ENCODE results near the gene DHRS4L2. TPM values are rescaled to one million over a fixed set of nuclear protein-coding genes. Genes with fewer than 3 reads are reported as not detected.

The DHRS4L2 gene
- total RNA-seq, 1 donor, result 11.7 TPM

Other genes with a start within 250 kb of the DHRS4L2 start
- gene DHRS4, start 35.2 kb upstream of the DHRS4L2 start, total RNA-seq, result 38.3 and 39.7 TPM in 2 replicates
- not detected in 2 replicates for gene CARMIL3, start 63.1 kb downstream of the DHRS4L2 start, total RNA-seq
- not detected in 2 replicates for gene CPNE6, start 82.6 kb downstream of the DHRS4L2 start, total RNA-seq
- gene PCK2, start 105.4 kb downstream of the DHRS4L2 start, total RNA-seq, result 13.0 and 33.2 TPM in 2 replicates
- gene DCAF11, start 125.8 kb downstream of the DHRS4L2 start, total RNA-seq, result 45.1 and 47.9 TPM in 2 replicates
- gene NRL, start 126.0 kb downstream of the DHRS4L2 start, total RNA-seq, result 0.86 and 1.3 TPM in 2 replicates
- gene FITM1, start 141.7 kb downstream of the DHRS4L2 start, total RNA-seq, result not detected in 2 replicates
- gene PSME1, start 147.3 kb downstream of the DHRS4L2 start, total RNA-seq, result 95.7 and 147 TPM in 2 replicates
- 9.9 and 17.4 TPM in 2 replicates for gene EMC9, start 152.7 kb downstream of the DHRS4L2 start, total RNA-seq
- 141 and 151 TPM in 2 replicates for gene PSME2, start 157.7 kb downstream of the DHRS4L2 start, total RNA-seq
- gene RNF31, start 158.6 kb downstream of the DHRS4L2 start, total RNA-seq, result 37.4 and 38.0 TPM in 2 replicates
- gene IRF9, start 172.3 kb downstream of the DHRS4L2 start, total RNA-seq, result 67.6 and 96.7 TPM in 2 replicates
- gene REC8, start 183.2 kb downstream of the DHRS4L2 start, total RNA-seq, result 4.2 and 4.7 TPM in 2 replicates
- 39.6 and 41.9 TPM in 2 replicates for gene IPO4, start 199.9 kb downstream of the DHRS4L2 start, total RNA-seq
- gene TM9SF1, start 206.5 kb downstream of the DHRS4L2 start, total RNA-seq, result 64.4 and 96.3 TPM in 2 replicates
- under 0.01 and 0.32 TPM in 2 replicates for gene TSSK4, start 216.8 kb downstream of the DHRS4L2 start, total RNA-seq
- 13.8 and 15.8 TPM in 2 replicates for gene CHMP4A, start 224.6 kb downstream of the DHRS4L2 start, total RNA-seq
- 8.6 and 15.5 TPM in 2 replicates for gene MDP1, start 227.1 kb downstream of the DHRS4L2 start, total RNA-seq
- 114 and 128 TPM in 2 replicates for gene NEDD8, start 243.4 kb downstream of the DHRS4L2 start, total RNA-seq
- 76.7 and 87.7 TPM in 2 replicates for gene GMPR2, start 244.0 kb downstream of the DHRS4L2 start, total RNA-seq